ENCODE results near the gene FGFBP1.
A peak's percentile ranks its signal among the peaks of the same experiment; 100 is the strongest.
"Not testable (repeated sequence)": the region's sequence is repeated elsewhere in the genome, so short reads cannot be mapped to it uniquely, and the experiment has no call there.

The FGFBP1 gene

DNA sequence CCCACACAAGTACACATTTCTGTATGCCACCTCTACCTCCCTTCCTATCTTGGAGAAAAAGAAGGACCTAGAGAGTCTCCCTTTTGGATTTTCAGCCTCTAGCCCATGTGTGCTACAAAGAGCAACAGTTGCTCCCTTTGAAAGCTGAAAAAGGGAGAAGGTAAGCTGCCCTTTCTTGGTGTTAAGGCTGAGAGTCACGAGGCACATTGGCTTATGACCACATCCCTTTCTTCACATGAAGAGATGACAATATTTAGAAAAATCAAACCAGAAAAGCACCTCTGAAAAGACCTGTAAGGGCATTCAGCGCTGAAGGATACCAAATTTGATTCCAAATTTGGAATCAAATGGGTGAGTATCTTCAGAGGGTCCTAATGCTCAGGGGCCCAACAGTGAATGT is 6.4 kb upstream of the FGFBP1 start:
- DNase-seq = no peak

GRCh38 chr4:15942283-15942682 is 3.7 kb upstream of the FGFBP1 start:
- DNase-seq = no peak

DNA sequence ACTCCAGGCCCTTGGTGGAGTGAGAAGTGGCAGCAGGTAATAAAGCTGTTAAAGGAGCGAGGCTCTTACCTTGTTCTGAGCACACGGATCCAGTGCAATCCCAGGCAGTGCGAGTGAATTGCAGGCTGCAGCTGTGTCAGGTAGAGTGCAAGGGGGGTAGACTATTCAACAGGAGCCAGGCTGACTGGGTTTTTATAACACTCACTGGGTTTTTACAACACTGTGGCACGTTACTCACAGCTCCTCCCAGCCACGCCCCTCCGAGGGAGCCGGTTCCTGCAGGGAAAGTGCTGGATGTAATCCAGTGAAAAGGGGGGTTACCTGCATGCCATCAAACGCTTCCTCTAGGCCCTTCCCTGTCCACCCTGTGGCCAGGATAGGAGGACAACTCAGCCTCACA is 358 bp downstream of the FGFBP1 start:
- no peak for DNase-seq

- DNase-seq = no peak
These were observed 2.0 kb downstream of the FGFBP1 start for GRCh38 chr4:15936495-15936894.

DNA sequence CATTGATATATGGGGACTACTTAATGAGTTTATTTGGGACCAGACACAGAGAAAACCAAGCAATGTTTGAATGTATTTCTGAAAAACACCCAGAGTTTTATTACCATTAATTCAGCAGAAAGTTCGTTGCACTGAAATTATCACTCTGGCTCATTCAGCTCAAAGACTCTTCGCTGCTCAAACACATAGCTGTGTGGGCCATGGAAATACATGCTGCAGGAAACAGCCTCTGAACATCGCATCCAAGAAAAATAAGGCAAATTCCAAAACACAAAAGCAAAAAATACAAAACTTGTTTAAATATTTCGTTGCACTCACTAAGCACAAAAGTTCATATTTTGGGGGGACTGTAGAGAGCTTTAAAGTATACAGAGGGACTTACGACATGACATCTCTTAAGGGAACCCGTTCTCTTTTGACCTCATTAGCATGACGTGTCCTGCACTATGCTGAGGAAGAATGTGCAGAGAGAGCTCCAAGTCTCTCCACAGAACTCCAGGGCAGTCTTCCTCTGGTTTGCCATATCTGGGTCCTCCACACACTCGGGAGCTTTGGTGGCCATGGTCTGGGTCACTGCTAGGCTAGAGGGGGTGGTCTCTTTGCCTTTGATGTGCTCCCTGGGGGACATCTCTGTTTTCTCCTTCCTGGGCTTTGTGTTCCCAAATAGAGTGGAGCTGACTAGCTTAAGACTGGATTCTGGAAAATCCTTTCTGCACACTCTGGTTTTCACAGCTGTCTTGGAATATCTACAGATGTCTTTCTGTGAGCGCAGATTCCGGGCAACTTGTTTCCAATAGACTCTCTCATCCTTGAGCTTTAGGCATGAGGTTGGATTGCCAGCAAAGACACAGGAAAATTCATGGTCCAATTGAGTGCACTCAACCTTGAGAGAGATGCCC is 2.8 kb downstream of the FGFBP1 start:
- DNase-seq = no peak

- DNase-seq = no peak
These were observed 4.3 kb downstream of the FGFBP1 start for GRCh38 chr4:15934259-15934658.

DNA sequence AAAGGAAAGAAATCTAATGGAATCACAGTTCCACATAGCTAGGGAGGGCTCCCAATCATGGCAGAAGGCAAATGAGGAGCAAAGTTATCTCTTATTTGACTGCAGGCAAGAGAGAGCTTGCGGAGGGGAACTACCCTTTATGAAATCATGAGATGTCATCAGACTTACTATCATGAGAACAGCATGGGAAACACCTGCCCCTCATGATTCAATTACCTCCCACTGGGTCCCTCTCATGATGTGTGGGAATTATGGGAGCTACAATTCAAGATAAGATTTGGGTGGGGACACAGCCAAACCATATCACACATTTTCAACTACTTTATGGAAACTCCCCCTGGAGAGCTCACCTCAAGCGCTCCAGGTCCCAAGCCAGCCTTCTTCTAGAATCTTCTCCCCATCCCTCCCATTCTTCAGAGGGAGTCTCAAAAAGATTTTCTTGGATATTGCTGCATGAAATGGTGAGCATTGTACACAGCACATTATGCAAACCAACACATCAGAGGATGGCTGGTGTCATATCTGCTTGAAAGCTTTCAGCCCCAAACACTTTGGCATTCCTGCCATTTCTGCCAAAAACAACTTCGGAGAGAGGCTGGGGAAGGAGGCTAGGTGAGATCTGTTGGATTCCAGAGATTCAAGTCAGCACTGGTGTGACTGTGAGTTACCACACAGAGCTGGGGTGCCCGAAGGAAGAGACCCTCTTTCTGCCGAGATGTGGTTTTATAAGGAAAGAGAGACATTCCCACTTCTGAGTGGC is 6.9 kb downstream of the FGFBP1 start:
- no peak for DNase-seq

DNA sequence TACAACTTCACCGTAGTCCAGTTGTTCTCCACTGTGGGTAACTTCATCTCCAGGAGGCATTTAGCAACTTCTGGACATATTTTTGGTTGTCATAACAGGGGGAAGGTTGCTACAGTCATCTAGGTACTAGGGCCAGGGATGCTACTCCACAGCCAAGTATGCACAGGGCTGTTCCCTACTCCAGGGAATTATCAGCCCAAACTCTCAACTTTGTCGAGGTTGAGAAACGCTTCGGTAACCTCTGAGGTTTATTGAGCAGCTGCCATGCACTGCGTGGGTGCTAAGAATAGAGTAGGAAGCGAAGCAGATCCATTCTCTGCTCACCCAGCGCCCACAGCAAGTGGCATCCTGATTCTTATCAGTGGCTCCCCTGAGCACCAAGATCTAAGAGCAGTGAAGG is 8.2 kb downstream of the FGFBP1 start:
- no peak for DNase-seq

GRCh38 chr4:15929540-15929939 is 9.0 kb downstream of the FGFBP1 start:
- DNase-seq = no peak

GRCh38 chr4:15928883-15929282 is 9.7 kb downstream of the FGFBP1 start:
- no peak for DNase-seq

GRCh38 chr4:15926486-15926885 is 12.1 kb downstream of the FGFBP1 start:
- DNase-seq = peak; percentile 5

- no peak for DNase-seq
These were observed 12.7 kb downstream of the FGFBP1 start for GRCh38 chr4:15925830-15926229.

GRCh38 chr4:15921592-15921932 is 17.0 kb downstream of the FGFBP1 start:
- no peak for DNase-seq

DNA sequence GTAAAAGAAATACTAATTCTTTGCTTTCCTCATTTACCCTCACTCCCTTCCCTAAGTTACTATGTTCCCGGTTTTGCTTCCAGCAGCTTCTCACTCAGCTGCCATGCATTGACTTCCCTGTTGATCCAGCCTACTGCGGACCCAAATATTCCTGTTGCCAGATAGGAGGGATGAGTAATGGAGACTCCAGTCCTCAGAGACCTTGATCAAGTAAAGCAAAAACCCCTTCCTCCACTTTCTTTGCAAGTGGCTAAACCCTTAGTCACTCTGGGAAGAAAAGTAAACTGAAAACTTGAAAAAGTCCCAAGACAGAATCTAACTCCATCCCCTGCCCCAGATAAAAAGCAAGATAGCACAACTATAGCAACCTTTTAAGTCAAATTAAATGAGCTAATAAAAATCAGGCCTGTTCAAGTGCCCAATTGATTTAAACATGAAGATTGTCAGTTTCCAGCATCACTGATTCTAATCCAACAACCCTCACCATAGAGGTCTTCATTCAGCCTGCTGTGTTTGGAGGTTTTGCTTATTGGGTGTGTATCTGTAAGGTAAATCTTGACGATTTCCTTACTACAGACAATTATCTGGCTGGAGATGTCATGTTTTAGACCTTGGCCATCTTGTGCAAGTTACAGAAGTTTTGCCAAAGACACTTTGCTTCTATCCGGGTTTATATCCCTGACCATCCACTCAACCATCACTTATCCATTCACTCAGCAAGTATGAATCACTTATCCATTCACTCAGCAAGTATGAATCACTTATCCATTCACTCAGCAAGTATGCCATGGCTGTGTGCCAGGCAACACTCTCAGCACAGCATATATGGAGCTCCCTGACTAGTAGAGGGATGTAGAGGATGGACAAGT is 17.6 kb downstream of the FGFBP1 start:
- DNase-seq = peak; percentile 99

- no peak for DNase-seq
These were observed 19.9 kb downstream of the FGFBP1 start for GRCh38 chr4:15918484-15919129.

DNA sequence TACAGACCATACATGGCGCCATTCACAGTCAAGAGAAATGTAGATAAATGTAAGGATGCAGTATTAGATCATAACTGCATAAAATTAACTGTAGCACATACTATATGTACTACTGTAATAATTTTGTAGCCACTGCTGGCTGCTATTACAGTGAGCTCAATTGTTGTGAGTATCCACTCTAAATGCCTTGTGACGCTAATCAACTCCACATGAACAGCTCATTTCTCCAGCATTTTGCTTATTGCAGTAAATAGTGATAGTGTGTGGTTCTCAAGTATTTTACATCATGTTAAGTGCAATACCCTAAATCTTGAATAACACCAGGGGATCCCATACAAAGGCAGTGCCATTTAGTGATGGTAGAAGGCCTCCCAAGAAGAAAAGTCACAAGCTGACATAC is 21.2 kb downstream of the FGFBP1 start:
- peak; percentile 52 for DNase-seq

DNA sequence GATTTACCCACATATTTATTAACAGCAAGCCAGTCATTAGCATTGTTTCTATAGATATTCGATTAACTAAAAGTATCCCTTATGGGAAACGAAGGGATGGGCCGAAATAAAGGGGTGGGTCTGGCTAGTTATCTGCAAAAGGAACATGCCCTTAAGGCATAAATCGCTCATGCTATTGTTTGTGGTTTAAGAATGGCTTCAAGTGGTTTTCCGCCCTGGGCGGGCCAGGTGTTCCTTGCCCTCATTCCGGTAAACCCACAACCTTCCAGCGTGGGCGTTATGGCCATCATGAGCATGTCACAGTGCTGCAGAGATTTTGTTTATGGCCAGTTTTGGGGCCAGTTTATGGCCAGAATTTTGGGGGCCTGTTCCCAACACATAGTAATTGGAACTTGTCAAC is 22.2 kb downstream of the FGFBP1 start:
- not testable (repeated sequence) for DNase-seq

- no peak for DNase-seq
These were observed 23.8 kb downstream of the FGFBP1 start for GRCh38 chr4:15914736-15915135.

- DNase-seq = no peak
These were observed 24.2 kb downstream of the FGFBP1 start for GRCh38 chr4:15914291-15914690.

DNA sequence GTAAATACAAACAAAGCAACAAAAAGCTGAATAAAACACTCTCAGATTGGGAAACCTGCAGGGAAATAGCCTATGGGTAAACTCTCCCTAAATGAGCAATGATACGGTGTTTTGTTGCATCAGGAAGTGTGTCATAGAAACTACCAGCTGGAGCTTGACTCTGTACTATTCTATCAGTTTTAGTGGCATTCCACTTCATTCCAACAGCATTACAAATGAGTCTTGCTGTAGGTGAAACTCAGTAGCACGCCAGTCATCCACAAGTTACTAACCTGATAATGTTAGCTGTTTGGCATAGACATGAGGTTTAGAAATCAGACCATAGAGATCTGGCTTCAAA is 24.9 kb downstream of the FGFBP1 start:
- peak; percentile 90 for DNase-seq

DNA sequence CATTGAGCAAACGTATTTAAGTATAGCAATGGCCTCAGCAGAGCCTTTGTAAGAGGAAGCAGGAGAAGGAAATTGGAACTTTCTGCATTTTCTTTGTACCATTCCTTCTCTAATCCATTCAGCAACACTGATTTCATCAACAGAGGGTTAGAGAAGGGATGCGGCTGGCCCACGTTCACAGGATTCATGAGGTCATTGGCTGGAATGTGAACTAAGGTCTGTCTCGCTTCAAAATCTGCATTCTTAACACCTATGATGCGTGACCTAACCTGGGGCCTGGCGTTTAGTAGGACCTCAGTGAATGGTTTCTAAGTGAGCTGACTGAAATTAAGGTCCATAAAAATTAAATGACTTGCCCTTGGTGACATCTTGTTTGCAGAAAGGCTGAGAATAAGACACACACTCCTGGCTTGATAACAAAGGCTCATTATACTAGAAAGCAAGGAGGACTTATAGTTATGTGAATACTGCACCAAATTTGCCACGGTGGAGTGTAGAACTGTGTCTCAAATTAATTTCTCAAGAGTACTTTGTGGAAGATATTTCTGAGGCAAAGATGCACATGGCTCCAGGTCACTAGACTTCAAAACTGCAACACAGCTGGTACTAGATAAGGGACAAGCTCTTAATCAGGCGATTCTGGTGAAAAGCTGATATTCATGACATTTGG is 25.4 kb downstream of the FGFBP1 start:
- DNase-seq = no peak

- peak; percentile 65 for DNase-seq
These were observed 26.3 kb downstream of the FGFBP1 start for GRCh38 chr4:15912236-15912635.
